Measurements from ENCODE around the gene NLGN4X. TPM values are rescaled to one million over a fixed set of nuclear protein-coding genes. Genes with fewer than 3 reads are reported as not detected.

Gene NLGN4X
- total RNA-seq, 1 donor from 2014 or later = 0.94 TPM

GRCh38 chrX:5867778-5868177 lies 360.9 kb downstream of the NLGN4X start:
- DNase-seq (ENCODE audit: low read depth) = no peak

DNA sequence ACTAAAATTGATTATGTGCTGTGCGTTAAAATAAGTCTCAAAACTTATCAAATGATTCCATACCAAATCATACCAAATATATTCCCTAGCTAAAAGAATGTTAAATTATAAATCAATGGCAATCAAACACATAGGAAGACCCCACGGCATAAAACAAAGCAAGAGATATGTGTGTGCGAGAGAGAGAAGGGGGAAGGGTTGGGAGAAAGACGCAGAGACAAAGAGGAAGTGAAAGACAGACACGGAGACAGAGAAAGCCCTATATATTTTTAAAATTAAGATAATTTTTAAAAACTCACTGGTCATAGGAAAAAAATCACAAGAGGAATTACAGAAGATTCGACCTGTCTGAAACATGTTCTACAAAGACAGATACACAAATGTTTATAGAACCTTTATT lies 371.4 kb downstream of the NLGN4X start:
- no peak for DNase-seq (ENCODE audit: low read depth)

DNA sequence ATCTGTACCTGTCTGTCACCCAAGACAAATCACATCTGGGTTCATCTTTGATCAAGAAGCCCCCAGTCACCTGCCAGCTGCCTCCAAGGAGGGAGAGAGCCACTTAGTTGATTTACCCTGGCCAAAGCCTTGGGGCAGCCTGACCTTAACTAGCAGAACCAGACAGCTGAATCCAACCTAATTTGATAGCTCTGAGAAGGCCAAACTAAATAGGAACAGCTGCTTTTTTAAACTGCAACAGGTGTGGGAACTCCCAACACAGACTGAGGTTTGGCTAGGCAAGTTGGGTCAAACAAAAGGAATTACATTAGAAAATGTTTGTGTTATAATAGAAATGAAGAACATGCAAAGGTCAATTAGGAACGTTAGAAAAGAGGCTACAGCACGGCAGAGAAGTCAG lies 375.7 kb downstream of the NLGN4X start:
- no peak for DNase-seq (ENCODE audit: low read depth)

- DNase-seq (ENCODE audit: low read depth) = no peak
These were observed 386.1 kb downstream of the NLGN4X start for GRCh38 chrX:5842601-5843000.
